Measurements from ENCODE around the gene SETDB1.

GRCh38 chr1:151011154-151011850 is 85.1 kb downstream of the SETDB1 start:
- TF ChIP-seq KAT8 (CRISPR knock-in tag; IDR thresholded peaks at IDR 0.05) (no peak), PHB2 (IDR thresholded peaks at IDR 0.05; ENCODE audit: partially characterized antibody) (no peak), IRF9 (CRISPR knock-in tag; IDR thresholded peaks at IDR 0.05; ENCODE audit: borderline replicate concordance) (no peak), BRCA1 (CRISPR knock-in tag; IDR thresholded peaks at IDR 0.05) (no peak), MAFF (IDR thresholded peaks at IDR 0.05; ENCODE audit: low read depth, low read length) (no peak), ZNF207 (IDR thresholded peaks at IDR 0.05; ENCODE audit: borderline replicate concordance) (no peak), ZNF317 (CRISPR knock-in tag; IDR thresholded peaks at IDR 0.05) (no peak), ZBTB2 (CRISPR knock-in tag; IDR thresholded peaks at IDR 0.05; ENCODE audit: low read depth) (no peak), REST (IDR thresholded peaks at IDR 0.05; ENCODE audit: borderline replicate concordance in 1 of 2, low read depth in 1 of 2, low read length in 2 of 2) (no peak)
